ENCODE results near the gene CEND1.

The CEND1 gene

DNA sequence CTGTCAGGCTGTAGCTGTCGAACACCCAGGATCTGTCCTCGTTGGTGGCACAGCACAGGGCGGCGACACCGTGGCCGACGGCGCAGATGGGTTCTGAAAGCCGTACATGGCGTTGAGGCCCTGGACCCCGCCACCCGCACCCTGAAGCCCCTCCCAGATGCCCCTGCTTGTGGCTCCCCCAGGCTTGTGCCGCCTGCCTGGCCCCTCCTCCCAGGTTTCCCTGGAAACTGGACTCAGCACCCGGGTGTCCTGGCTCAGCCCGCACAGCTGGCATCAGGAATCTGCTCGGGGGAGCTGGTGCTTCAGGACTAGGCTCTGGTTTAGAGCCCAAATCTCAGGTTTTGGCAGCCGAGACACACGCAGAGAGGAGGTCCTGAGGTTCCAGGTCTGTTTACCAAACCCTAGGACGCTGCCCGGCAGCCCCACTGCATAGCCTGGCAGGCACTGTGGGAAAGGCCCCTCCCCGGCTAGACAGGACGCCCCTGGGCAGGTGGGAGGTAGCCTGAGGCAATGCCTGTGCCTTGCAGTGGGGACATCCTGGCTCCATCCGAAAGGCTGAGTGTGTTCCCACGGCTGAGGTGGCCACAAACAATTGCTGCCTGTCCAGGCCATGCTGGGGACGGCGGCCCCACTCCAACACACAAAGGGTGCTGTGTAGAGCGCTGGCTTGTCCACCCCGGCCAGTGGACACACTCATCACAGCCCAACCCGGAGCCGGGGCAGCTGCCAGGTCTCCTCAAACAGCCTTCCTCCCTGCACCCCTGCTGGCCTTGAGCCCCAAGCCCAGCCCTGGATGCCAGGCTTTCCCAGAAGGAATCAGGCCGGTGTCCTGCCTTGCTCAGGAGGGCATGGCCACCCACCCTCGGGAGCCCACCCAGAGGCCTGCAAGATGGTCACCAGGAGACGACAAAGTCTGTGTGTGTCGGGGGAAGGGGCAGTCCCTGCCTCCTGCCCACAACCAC is 17.2 kb downstream of the CEND1 start:
- Mint-ChIP-seq H3K27me3 (no peaks in the 10 kb centered on the region), H3K27ac (no peak overlapping the region), H3K4me1 (ENCODE audit: low read depth) (peaks cover 23% of the 10 kb centered on the region), H3K4me3 (no peak overlapping the region), H3K9me3 (no peaks in the 10 kb centered on the region), H3K36me3 (ENCODE audit: low read depth) (no peaks in the 10 kb centered on the region)

DNA sequence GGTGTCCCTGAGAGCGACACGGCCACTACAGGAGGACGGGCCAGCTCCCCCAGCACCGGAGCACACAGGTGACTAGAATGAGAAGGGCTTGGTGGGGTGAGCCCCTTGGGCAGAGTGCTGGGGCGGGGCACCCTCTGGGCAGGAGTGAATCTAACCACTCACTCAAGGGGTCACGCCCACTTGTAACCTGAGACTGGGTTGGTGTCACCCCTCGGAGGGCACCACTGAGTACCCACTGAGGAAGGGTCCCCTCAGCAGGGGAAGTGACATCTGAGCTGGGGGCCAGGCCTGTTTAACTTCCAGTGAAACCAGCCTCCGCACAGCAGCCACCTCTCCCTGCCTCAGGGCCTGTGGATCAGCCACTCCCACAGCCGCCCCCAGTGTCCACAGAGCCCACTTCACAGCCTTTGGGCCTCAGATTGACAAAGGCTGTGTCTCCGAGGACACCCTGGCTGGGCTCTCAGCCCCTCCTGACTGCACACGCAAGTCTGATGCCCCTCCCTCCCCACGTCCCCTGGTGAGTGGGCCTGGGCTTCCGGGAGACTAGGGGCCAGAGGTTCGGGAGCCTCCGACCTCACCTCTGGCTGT is 18.2 kb downstream of the CEND1 start:
- H3K36me3 Mint-ChIP-seq (ENCODE audit: low read depth), result peaks cover 5% of the 10 kb centered on the region

DNA sequence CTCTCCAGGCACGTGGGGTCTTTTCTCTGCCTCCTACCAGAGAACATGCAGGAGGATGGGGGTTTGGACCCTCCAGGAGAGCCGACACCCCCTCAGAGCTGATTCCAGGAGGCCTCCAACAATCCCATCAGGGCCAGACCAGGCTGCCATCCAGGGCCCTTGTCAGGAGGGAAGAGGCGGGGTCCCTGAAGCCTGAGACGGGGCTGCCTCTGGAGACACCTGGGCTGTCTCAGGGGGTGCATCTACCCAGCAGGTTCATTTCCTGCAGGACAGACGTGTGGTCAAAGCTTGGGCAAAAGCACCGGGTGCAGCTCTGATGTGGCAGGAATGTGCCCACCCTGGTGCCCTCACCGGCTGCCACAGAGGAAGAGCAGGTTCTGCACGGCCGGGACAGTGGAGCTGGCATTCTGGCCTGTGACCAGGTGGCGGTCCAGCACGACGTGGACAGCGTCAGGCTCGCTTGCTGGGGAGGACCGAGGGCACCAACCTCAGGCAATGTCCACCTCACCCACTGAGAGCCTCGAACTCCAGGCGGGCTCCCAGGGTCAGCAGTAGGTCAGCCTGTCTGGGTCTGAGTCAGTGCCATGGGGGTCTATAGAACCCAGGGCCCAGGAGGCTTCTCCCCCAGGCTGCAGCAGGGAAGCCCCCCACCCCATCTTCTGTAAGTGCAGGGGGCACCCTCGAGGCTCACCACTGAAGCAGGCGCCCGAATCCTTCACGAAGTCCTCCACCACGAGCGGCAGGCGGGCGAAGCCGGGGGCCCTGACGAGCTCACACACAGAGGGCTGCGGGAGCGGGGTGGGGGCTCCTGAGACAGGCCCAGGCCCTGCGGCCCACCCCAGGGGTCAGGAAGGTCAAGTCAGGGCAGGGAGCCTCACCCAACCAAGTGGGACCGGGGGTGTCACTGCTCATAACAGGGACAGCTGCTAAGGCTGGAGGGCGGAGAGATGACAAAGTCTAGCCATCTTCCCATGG is 19.0 kb downstream of the CEND1 start:
- Mint-ChIP-seq H3K4me3 (no peak overlapping the region), H3K36me3 (ENCODE audit: low read depth) (peaks cover 10% of the 10 kb centered on the region), H3K9me3 (no peaks in the 10 kb centered on the region), H3K27me3 (no peaks in the 10 kb centered on the region), H3K4me1 (ENCODE audit: low read depth) (peaks cover 21% of the 10 kb centered on the region), H3K27ac (no peak overlapping the region)

More for the DNA sequence above, 18.2 kb downstream of the CEND1 start:
- H3K27ac Mint-ChIP-seq, result no peak overlapping the region
- H3K4me3 Mint-ChIP-seq, result no peak overlapping the region
- peaks cover 26% of the 10 kb centered on the region for H3K4me1 Mint-ChIP-seq (ENCODE audit: low read depth)
- H3K27me3 Mint-ChIP-seq, result no peaks in the 10 kb centered on the region
- no peaks in the 10 kb centered on the region for H3K9me3 Mint-ChIP-seq

DNA sequence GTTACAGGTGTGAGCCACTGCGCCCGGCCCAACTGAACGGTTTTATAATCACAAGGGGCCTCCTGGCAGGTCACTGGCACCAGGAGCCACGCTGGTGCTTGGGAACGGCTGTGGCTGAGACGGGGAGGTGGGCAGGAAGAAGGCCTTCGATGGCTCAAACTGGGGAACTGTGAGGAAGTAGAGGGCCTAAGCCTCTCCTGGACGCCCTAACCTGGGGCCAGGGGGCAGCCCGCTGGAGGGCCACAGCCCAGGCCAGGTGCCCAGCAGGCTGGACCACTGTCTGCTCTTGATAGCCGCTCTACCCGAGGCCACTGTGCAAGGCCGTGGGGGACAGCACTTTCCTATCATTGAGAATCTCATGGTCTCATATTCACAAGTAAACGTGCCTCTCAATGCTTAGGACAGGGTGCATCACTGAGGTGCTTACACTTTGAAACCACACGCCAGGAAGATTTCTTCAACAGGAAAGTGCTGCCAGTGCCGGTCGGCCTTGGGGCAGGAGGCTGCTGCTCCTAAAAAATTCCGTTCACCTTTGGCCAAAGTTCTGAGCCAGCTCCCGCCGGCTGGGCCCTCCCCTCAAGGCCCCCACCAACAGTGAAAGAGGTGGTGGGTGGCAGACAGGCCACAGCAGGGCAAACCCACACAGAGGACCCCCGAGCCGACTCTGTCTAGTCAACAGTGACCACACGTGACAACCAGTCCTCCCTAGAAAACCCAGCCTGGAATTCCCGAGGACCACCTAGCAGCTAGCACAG is 19.8 kb downstream of the CEND1 start:
- peaks cover 13% of the 10 kb centered on the region for H3K4me1 Mint-ChIP-seq (ENCODE audit: low read depth)
- no peak overlapping the region for H3K4me3 Mint-ChIP-seq
- H3K27me3 Mint-ChIP-seq, result no peaks in the 10 kb centered on the region
- H3K36me3 Mint-ChIP-seq (ENCODE audit: low read depth), result peaks cover 10% of the 10 kb centered on the region
- H3K27ac Mint-ChIP-seq, result no peak overlapping the region
- H3K9me3 Mint-ChIP-seq, result no peaks in the 10 kb centered on the region

DNA sequence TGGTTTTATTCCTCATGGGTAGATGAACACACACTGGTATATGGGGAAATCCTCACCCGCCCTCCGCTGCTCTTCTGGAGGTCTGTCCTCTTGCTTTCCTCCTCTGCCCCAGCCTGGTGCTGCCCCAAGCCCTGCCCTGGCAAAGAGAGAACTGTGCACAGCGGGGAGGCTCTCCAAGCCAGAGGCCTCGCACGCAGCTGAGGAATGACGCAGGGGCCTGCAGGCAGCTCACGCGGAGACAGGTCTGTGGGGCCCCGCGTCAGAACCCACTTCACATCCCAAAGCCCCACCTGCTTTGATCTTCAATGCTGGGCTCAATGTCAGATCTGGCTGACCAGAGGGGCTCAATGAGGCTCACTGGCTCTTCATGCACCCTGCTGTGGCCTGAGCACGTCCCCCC is 22.7 kb downstream of the CEND1 start:
- H3K27me3 Mint-ChIP-seq, result no peaks in the 10 kb centered on the region
- no peak overlapping the region for H3K4me3 Mint-ChIP-seq
- H3K27ac Mint-ChIP-seq, result no peak overlapping the region
- no peaks in the 10 kb centered on the region for H3K9me3 Mint-ChIP-seq
- H3K4me1 Mint-ChIP-seq (ENCODE audit: low read depth), result peaks cover 4% of the 10 kb centered on the region
- H3K36me3 Mint-ChIP-seq (ENCODE audit: low read depth), result peaks cover 20% of the 10 kb centered on the region

DNA sequence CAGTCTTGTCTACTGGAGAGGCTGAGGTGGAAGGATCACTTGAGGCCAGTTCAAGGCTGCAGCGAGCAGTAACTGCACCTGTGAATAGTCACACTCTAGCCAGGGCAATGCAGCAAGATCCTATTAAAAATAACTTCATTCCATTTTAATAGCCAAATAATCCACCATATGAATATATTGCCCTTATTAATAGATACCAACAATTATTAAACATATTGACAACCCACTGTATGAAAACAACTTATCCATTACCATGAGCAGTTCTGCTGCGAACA is 23.0 kb downstream of the CEND1 start:
- Mint-ChIP-seq H3K4me3 (no peak overlapping the region), H3K9me3 (no peaks in the 10 kb centered on the region), H3K27me3 (no peaks in the 10 kb centered on the region), H3K4me1 (ENCODE audit: low read depth) (peaks cover 4% of the 10 kb centered on the region), H3K27ac (no peak overlapping the region), H3K36me3 (ENCODE audit: low read depth) (peaks cover 21% of the 10 kb centered on the region)

DNA sequence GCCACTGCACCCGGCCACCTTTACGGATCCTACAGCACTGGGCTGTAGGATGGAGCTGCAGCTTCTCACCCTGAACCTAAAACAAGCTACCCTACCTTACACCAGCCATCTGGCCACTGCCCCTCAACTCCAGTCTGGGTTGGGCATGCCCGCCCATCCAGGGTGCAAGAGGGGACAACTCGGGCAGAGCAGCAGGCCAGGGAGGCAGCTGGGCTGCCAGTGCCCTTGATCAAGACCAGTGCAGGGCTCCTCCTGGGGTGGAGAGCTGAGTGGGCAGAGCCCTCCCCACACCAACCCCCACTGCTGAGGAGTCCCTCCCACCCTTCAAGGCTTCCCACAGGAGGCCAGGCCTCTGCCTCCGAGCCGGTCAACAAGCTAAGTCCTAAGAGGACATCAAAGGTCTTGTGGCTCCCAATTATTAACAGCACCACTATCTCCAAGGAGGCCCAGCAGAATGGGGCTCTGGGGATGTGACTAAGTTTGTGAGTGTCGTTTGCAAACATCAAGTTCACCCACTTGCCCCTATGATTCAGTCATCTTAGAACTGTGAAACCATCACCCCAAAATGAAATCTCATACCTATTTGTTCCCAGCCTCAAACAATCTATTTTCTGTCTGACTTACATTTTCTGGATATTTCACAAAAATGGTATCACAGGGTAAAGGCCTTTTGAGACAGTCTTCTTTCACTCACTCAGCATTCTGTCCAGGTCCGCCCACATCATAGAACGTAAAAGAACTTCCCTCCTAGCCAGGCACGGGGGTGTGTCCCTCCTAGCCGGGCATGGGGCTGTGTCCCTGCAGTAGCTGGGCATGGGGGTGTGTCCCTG is 23.6 kb downstream of the CEND1 start:
- Mint-ChIP-seq H3K4me1 (ENCODE audit: low read depth) (peaks cover 4% of the 10 kb centered on the region), H3K4me3 (no peak overlapping the region), H3K9me3 (no peaks in the 10 kb centered on the region), H3K27me3 (no peaks in the 10 kb centered on the region), H3K36me3 (ENCODE audit: low read depth) (peaks cover 27% of the 10 kb centered on the region), H3K27ac (no peak overlapping the region)

DNA sequence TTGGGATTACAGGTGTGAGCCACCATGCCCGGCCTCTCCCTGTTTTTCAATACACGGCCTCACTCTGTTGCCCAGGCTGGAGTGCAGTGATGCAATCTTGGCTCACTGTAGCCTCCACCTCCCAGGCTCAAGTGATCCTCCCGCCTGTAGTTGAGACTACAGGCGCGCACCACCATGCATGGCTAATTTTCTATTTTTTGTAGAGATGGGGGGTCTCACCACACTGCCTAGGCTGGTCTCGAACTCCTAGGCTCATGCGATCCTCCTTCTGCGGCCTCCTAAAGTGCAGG is 24.1 kb downstream of the CEND1 start:
- no peaks in the 10 kb centered on the region for H3K9me3 Mint-ChIP-seq

DNA sequence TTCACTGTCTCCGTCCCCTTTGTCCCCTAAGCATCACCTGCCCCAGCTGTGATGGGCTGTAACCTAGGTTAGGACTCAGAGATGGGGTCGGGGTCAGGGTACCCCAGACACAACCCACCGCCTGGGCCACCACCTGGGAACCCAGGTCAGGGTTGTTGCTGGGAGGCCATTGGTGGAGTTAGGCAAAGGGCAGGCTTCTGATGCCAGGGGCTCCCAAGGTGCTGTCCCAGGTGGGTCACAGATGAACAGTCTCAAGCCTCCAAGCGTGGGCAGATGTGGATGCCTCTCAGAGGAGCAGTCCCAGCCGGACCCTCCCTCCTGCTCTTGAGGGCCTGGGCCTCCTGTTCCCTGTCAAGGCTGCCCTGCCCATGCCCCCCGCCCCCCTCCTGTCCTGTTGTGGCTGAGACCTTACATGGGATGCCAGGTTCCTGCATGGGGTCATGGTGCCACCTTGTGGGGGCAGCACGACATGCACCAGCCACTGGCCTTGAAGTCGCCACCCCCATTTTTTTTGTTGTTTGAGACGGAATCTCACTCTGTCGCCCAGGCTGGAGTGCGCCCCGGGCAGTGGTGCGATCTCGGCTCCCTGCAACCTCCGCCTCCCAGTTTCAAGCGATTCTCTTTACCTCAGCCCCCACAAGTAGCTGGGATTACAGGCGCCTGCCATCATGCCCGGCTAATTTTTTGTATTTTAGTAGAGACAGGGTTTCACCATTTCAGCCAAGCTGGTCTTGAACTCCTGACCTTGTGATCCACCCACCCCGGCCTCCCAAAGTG is 24.7 kb downstream of the CEND1 start:
- peaks cover 5% of the 10 kb centered on the region for H3K4me1 Mint-ChIP-seq (ENCODE audit: low read depth)
- no peak overlapping the region for H3K4me3 Mint-ChIP-seq
- H3K36me3 Mint-ChIP-seq (ENCODE audit: low read depth), result peaks cover 30% of the 10 kb centered on the region
- no peaks in the 10 kb centered on the region for H3K9me3 Mint-ChIP-seq
- H3K27ac Mint-ChIP-seq, result no peak overlapping the region
- no peaks in the 10 kb centered on the region for H3K27me3 Mint-ChIP-seq

More for the DNA sequence above, 24.1 kb downstream of the CEND1 start:
- Mint-ChIP-seq H3K4me1 (ENCODE audit: low read depth) (peaks cover 4% of the 10 kb centered on the region), H3K36me3 (ENCODE audit: low read depth) (peaks cover 29% of the 10 kb centered on the region), H3K27ac (no peak overlapping the region), H3K4me3 (no peak overlapping the region), H3K27me3 (no peaks in the 10 kb centered on the region)

DNA sequence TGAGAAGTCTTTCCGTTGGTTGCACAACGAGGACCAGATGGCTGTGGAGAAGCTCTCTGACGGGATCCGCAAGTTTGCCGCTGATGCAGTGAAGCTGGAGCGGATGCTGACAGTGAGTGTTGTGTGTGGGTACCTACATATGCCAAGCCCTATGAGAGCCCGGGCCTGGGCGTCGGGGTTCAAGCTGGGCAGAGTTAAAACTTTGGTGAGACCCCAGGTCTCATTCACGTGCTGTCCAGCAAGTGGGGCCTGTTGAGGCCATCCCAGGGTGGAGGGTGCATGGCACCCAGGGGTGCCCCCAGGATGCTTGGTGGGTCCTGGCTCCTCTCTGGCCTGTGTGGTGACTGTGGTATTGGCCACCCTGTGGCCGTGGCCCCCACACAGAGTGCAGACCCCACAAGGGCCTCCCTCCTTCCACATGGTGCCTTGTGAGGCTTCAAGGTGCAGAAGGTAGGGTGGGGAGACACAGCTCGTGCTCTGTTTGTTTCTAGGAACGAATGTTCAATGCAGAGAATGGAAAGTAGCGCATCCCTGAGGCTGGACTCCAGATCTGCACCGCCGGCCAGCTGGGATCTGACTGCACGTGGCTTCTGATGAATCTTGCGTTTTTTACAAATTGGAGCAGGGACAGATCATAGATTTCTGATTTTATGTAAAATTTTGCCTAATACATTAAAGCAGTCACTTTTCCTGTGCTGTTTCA is 25.4 kb downstream of the CEND1 start:
- H3K4me1 Mint-ChIP-seq (ENCODE audit: low read depth), result peaks cover 8% of the 10 kb centered on the region
- H3K9me3 Mint-ChIP-seq, result no peaks in the 10 kb centered on the region
- no peak overlapping the region for H3K4me3 Mint-ChIP-seq
- no peaks in the 10 kb centered on the region for H3K27me3 Mint-ChIP-seq
- peaks cover 35% of the 10 kb centered on the region for H3K36me3 Mint-ChIP-seq (ENCODE audit: low read depth)
- no peak overlapping the region for H3K27ac Mint-ChIP-seq

DNA sequence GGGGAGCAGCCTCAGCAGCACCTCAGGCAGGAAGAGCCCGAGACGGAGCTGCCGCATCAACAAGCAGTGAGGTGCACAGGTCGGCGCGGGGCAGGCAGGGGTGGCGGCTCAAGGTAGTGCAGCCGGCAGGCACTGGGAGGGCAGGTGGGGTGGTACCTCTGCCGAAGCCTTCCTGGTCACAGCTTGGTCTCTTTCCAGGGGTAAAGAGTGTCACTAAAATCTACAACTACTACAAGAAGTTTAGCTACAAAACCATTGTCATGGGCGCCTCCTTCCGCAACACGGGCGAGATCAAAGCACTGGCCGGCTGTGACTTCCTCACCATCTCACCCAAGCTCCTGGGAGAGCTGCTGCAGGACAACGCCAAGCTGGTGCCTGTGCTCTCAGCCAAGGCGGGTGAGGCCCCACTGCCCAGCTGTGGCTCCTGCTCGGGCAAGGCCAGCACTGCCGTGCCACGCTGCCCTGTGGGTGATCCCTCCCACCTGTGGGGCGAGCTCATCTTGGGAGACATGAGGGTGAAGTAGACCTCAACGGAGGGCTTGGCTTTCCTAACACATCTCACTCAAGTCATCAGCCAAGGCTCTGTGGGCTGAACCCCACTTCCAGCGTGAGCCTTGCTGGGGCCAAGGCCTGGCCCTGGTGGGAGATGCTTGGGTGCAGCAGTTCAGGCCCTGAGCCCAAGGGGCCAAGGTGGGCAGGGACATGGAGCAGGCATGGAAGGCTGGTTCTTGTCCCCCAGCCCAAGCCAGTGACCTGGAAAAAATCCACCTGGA is 26.2 kb downstream of the CEND1 start:
- Mint-ChIP-seq H3K4me1 (ENCODE audit: low read depth) (peaks cover 8% of the 10 kb centered on the region), H3K9me3 (no peaks in the 10 kb centered on the region), H3K4me3 (no peak overlapping the region), H3K27ac (peak overlapping the region; percentile 26), H3K36me3 (ENCODE audit: low read depth) (peaks cover 38% of the 10 kb centered on the region), H3K27me3 (no peaks in the 10 kb centered on the region)

DNA sequence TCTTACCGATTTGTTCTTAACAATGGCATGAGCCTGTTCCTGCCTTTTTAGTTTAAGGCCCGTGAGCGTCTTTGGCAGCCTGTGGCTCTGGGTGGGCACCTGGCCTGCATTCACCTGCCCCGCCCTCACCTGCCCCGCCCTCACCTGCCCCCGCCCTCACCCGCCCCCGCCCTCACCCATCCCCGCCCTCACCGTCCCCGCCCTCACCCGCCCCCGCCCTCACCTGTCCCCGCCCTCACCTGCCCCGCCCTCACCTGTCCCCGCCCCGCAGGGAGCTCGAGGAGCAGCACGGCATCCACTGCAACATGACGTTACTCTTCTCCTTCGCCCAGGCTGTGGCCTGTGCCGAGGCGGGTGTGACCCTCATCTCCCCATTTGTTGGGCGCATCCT is 26.8 kb downstream of the CEND1 start:
- Mint-ChIP-seq H3K27ac (no peak overlapping the region), H3K27me3 (no peaks in the 10 kb centered on the region), H3K4me1 (ENCODE audit: low read depth) (peaks cover 8% of the 10 kb centered on the region), H3K4me3 (no peak overlapping the region), H3K36me3 (ENCODE audit: low read depth) (peaks cover 45% of the 10 kb centered on the region), H3K9me3 (no peaks in the 10 kb centered on the region)
